CD4-positive, alpha-beta T cell treated with Interleukin-4 for 4 hours (primary cell): ENCODE results near the gene CIB2.

Experiments
- DNase-seq: peaks from one replicate; pipeline ENCODE4 v3.0.0-alpha.2; 2020

CIB2 gene

DNA sequence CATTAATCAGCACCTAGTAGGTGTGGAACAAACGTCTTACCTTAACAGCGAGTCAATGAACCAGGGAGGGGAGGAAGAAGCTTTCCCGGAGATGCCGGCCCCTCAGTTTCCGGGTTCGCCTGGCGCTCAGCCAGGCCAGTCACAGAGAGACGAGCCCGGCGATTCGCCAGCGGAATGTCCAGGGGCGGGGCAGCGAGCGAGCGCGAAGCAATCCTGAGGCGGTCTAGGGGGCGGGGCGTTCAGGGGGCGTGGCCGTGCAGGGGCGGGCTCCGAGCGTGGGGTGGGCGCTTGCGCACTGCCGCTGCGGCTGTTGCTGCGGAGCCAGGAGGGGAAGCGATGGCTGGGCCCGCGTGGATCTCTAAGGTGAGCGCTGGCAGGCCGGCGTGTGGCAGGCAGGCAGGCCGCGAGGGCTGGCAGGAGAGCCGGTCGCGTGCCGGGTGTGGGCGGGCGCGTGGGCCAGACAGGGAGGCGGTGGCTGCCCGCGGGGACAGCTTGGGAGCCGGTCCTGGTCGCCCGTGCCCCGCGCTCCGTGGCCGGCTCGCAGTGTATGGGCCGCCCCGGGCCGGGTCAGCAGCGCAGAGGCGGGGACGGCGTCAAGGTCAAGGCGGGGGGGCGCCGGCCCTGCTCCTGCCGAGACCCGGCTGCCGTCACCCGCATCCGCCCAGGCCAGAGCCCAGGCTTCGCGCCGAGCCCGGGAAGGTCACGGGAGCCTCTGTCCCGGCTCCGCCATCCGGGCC is 18.0 kb upstream of the CIB2 start, which contains the start of gene IDH3A:
Gene IDH3A, plus strand, starts transcription at position 295 of the 737 bp plus-strand sequence. Its CDS starts 42 bp downstream, at position 337.
- peak; percentile 97 for DNase-seq

DNA sequence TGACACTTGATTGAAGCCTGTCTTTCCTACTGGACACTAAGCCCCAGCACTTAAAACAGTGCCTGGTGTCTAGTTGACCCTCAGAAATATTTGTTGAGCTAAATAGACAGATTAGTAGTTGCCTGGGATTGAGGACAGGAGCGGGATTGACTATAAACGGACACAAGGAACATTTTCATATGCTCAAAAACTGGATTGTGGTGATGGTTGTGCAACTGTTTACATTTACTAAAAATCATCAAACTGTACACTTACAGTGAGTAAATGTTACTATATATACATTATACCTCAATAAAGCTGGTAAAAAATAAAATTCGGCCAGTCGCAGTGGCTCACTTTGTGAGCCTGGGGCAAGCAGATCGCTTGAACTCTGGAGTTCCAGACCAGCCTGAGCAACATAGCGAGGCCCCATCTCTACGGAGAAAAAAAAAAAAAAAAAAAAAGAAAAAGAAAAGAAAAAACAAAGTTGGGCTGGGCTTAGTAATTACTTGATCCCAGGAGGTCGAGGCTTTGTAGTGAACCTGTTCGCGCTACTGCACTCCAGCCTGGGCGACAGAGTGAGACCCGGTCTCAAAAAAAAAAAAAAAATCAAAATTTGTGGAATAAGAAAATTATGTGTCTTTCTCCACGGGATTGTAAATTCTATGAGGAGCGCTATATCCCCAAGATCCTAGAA is 17.3 kb upstream of the CIB2 start:
- DNase-seq = no peak

- no peak for DNase-seq
Measured at GRCh38 chr15:78147566-78147965, 16.3 kb upstream of the CIB2 start.

GRCh38 chr15:78146425-78147154 is 15.3 kb upstream of the CIB2 start:
- no peak for DNase-seq

GRCh38 chr15:78142332-78142731 is 11.1 kb upstream of the CIB2 start:
- no peak for DNase-seq

GRCh38 chr15:78140292-78140691 is 9.0 kb upstream of the CIB2 start:
- no peak for DNase-seq

- no peak for DNase-seq
Measured at GRCh38 chr15:78139578-78139977, 8.3 kb upstream of the CIB2 start.

GRCh38 chr15:78133801-78134200 is 2.6 kb upstream of the CIB2 start:
- DNase-seq = no peak

- peak; percentile 15 for DNase-seq
Measured at GRCh38 chr15:78130466-78131294, 565 bp downstream of the CIB2 start.

DNA sequence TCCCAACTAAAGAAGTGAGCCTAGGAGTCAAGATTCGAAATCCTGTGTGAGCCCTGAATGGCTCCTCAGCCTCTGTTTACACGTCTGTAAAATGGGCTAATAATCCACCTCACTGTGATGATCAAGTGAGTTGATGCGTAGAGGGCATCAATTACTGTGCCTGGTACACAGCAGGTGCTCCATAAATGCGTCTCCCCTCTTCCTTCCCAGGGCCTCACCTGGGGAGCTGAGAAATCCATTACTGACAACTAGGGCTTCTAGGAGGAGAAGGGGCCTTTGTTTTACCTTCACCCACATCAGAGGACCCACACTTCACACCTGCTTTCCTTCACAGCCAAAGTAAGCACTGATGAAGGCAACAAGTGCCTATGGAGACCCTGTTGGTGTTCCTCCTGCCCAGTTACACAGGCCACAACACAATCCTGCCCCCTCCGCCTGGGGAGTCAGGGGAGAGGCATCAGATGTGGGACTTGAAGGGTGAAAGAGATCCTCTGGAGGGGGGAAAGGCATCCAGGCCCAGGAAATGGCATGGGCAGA is 1.4 kb downstream of the CIB2 start:
- no peak for DNase-seq

DNA sequence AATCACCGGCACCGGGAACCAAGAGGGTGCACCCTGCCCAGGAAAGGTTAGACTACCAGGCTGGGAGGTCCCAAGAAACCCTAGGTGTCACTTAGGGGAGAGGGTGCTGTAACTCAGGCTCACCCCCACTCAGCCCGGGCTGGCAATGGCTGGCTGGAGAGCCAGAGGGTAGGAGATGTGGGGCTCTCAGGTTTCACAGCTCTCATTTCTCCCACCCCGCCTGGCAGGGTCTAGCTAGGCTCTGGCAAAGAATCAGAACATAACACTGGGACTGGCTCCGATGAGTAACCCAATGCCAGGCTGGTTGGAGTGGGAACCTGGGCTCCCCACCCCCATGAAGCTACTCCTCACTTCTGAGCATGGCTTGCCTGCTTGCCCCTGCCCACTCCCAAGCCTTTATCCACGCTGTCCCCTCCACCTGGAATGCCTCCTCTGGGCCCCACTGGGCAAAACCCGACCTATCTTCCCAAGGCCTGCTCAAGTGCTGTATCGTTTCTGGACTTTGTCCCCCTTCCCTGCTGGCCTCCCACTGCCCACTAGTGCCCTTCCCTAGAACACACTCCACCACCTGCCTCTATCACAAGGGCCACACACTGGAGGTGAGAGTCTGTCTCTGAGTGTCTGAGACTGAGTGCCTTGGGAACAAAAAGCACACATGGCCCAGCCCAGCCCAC is 2.0 kb downstream of the CIB2 start:
- DNase-seq = no peak

DNA sequence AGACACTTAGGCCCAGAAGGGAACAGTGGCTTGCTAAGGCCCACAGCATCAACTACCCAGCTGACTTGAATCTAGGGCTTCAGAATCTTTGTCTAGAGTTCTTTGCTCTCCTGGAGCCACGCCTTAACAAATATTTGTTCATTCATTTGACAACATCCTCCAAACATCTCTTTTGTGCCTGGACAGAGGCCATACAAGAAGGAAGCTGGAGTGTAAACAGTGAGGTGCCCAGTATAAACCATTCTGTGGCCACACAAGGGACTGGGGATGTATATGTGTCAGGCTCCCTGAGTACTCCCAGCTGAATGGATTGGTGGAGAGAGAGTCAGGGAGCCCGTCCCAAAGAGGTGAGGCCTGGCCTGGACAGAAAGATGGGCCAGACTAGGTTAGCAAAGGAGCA is 3.4 kb downstream of the CIB2 start:
- DNase-seq = no peak

DNA sequence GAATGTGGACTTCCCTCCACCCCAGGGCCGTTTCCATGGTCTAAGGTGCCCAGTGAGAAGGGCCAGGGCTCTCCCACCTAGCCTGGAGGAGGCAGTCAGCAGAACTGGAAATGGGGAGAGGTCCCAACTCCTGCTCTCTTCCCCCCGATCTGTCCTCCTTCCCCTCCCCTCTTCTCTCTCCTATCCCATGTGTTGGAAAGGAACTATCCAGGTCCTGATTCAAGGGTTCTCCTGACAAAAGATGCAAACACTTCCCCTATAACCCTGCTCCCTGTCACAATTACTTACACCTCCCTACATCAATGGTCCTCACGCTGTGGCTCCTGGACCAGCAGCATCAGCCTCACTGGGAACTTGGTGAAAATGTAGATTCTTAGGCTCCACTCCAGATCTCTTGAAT is 6.0 kb downstream of the CIB2 start:
- DNase-seq = no peak

GRCh38 chr15:78120523-78120922 is 10.7 kb downstream of the CIB2 start:
- no peak for DNase-seq

DNA sequence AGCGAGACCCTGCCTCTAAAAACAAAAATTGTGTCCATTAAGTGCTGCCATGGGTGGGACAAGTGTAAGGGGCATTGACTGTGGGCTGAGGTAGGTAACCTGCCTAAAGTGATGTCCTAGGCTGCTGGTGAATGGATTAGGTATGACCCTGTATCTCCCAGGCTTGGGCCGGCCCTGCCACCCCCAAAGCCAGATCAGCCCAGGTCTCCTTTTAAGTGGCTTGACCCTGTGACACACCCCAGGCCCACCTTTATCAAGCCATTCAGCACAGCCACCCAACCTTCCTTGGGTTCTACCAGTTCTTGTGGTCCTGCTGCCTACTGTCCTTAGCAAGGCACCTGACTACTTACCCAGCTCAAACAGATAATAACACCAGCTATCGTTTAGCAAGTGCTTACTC is 18.7 kb downstream of the CIB2 start:
- DNase-seq = no peak

DNA sequence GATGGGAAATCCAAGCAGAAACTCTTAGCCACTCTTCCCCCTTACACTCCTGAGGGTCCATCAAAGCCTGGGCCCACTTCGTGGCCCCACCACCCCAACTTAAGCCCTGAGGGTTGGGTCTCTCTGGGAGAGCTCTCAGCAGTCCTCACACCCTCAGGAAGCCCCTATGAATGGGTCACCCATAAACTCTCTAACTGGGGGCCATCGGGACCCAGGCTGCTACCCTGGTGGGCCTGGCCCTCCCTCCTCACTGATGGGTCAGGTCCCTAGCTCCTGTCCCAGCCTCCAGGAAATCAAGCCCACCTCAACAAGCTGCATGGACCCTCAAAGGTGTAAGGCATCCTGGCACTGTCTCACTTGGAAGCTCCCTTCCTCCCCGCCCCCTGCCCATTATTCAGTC is 19.5 kb downstream of the CIB2 start:
- no peak for DNase-seq

GRCh38 chr15:78110916-78111475 is 20.2 kb downstream of the CIB2 start:
- DNase-seq = no peak

GRCh38 chr15:78110096-78110495 is 21.1 kb downstream of the CIB2 start:
- DNase-seq = no peak

DNA sequence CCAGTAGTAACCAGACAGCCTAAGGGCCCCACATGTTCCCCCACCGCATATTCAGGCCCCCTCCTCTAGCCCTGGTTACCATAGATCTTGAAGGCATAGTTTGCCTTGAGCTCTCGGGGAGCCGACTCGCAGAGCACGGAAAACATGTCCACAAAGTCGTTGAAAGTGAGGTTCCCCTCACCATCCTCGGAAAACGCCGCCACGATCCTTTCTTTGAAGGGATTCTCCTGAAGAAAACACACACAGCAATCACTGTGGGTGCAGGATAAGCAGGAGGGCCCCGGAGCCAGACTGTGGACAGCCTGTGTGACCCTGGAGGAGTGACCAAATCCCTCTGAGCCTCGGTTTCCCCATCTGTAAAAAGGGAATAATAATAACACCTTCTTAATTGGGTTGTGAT is 22.1 kb downstream of the CIB2 start:
- no peak for DNase-seq

GRCh38 chr15:78108300-78109084 is 22.8 kb downstream of the CIB2 start:
- DNase-seq = peak; percentile 83

- no peak for DNase-seq
Measured at GRCh38 chr15:78107471-78107870, 23.8 kb downstream of the CIB2 start.
